ENCODE data around the gene VPS13D. TPM values are rescaled to one million over a fixed set of nuclear protein-coding genes. Genes with fewer than 3 reads are reported as not detected.

The VPS13D gene
- total and polyA plus RNA-seq, 10 of the 15 experiments (the other 5 are each of a cell fraction or from before 2014, with no cell fraction given), result 1.4 to 16.9 (median 8.5) TPM

- no peaks in the 10 kb centered on the region; a peak in 2 of 4 replicates for H3K27me3 ChIP-seq (replicated peaks in 1 of 2; ENCODE audit: control insufficient read depth in 2 of 2, insufficient read depth in 2 of 2, low read length in 1 of 2)
- no peaks in the 10 kb centered on the region for H3K79me2 ChIP-seq (ENCODE audit: control insufficient read depth, insufficient read depth, low read length)
- no peak overlapping the region for H3K4me2 ChIP-seq (ENCODE audit: control insufficient read depth, insufficient read depth)
- H3K36me3 ChIP-seq (ENCODE audit: control insufficient read depth in 2 of 2, insufficient read depth in 2 of 2, low read length in 1 of 2), result no peaks in the 10 kb centered on the region
- H3K4me1 ChIP-seq (ENCODE audit: control insufficient read depth, insufficient read depth, low read length), result no peaks in the 10 kb centered on the region
- no peak overlapping the region for H2AFZ ChIP-seq (ENCODE audit: control insufficient read depth, low read depth, low read length)
- FAIRE-seq (no peak), DNase-seq (ENCODE audit: low read depth, low spot score) (no peak), ATAC-seq (no peak)
- H4K20me1 ChIP-seq (ENCODE audit: control insufficient read depth, insufficient read depth), result no peaks in the 10 kb centered on the region
- ChIA-PET SMC1A (ENCODE audit: uncharacterized antibody, unreplicated experiment) (no interaction called here), POLR2A (no interaction called here), CTCF (no interaction called here), RAD21 (ENCODE audit: unreplicated experiment) (no interaction called here)
- TF ChIP-seq KLF5 (IDR thresholded peaks at IDR 0.05; ENCODE audit: partially characterized antibody) (no peak), NBN (IDR thresholded peaks at IDR 0.05) (no peak), SRF (IDR thresholded peaks at IDR 0.05; ENCODE audit: low read depth in 2 of 2, low read length in 2 of 2) (no peak)
- 50% methylated on average over 23 of the region's 34 CpGs for WGBS (ENCODE audit: insufficient coverage, insufficient replicate concordance, low lambda C conversion rate, missing lambda C conversion rate)
- H3K9me3 ChIP-seq (replicated peaks; ENCODE audit: control insufficient read depth, insufficient read depth, low read length), result no peaks in the 10 kb centered on the region; the same call in 2 of the 3 replicates
- no TSS peak for BruUV-seq (replicated peaks)
- in situ Hi-C loops (cut with MboI) (loop anchor here (25.0 kb wide), 1 partner anchor 697 kb away; the partner anchor contains the start of gene PRAMEF18), intact Hi-C loops (cut with micrococcal nuclease; ENCODE audit: unreplicated experiment) (no loop called here)
- no peak overlapping the region for H3K4me3 ChIP-seq
- H3K27ac ChIP-seq (ENCODE audit: control insufficient read depth, insufficient read depth), result no peak overlapping the region
- H3K9ac ChIP-seq (ENCODE audit: control insufficient read depth, insufficient read depth, low read length), result no peak overlapping the region
These were observed 310.1 kb downstream of the VPS13D start for GRCh38 chr1:12539705-12540579.

- WGBS (ENCODE audit: insufficient coverage, insufficient replicate concordance, low lambda C conversion rate, missing lambda C conversion rate), result 38% methylated on average over 17 of the region's 17 CpGs
- H3K4me2 ChIP-seq (ENCODE audit: control insufficient read depth, insufficient read depth), result no peak overlapping the region
- no peaks in the 10 kb centered on the region for H3K36me3 ChIP-seq (ENCODE audit: control insufficient read depth in 2 of 2, insufficient read depth in 2 of 2, low read length in 1 of 2)
- BruUV-seq (replicated peaks), result no TSS peak
- no peaks in the 10 kb centered on the region for H4K20me1 ChIP-seq (ENCODE audit: control insufficient read depth, insufficient read depth)
- CTCF ChIA-PET, result interaction anchor here (0.7 kb wide), 1 partner anchor 262 kb away, joined by 3 read pairs; no protein-coding TSS in a partner anchor
- H2AFZ ChIP-seq (ENCODE audit: control insufficient read depth, low read depth, low read length), result no peak overlapping the region
- FAIRE-seq (no peak), DNase-seq (ENCODE audit: low read depth, low spot score) (no peak), ATAC-seq (no peak)
- RAD21 ChIA-PET (ENCODE audit: unreplicated experiment), result no interaction called here
- intact Hi-C loops (cut with micrococcal nuclease; ENCODE audit: unreplicated experiment), result no loop called here
- no peak overlapping the region for H3K4me3 ChIP-seq
- no peak overlapping the region for H3K27ac ChIP-seq (ENCODE audit: control insufficient read depth, insufficient read depth)
- H3K4me1 ChIP-seq (ENCODE audit: control insufficient read depth, insufficient read depth, low read length), result no peaks in the 10 kb centered on the region
- no peak overlapping the region for H3K9ac ChIP-seq (ENCODE audit: control insufficient read depth, insufficient read depth, low read length)
- no peaks in the 10 kb centered on the region; the same call in 2 of the 3 replicates for H3K9me3 ChIP-seq (replicated peaks; ENCODE audit: control insufficient read depth, insufficient read depth, low read length)
- H3K27me3 ChIP-seq (replicated peaks in 1 of 2; ENCODE audit: control insufficient read depth in 2 of 2, insufficient read depth in 2 of 2, low read length in 1 of 2), result no peaks in the 10 kb centered on the region; a peak in 1 of 4 replicates
- POLR2A ChIA-PET, result no interaction called here
- TF ChIP-seq RCOR1 (conservative IDR thresholded peaks at IDR 0.05; ENCODE audit: low read depth, low read length) (no peak), TCF3 (IDR thresholded peaks at IDR 0.05; ENCODE audit: borderline replicate concordance, insufficient read depth, low read depth, low read length) (no peak), HDAC2 (IDR thresholded peaks at IDR 0.05) (no peak), LARP7 (IDR thresholded peaks at IDR 0.05) (no peak), SMARCA5 (IDR thresholded peaks at IDR 0.05) (no peak), STAT3 (IDR thresholded peaks at IDR 0.05; ENCODE audit: low read depth, low read length) (no peak), USF2 (IDR thresholded peaks at IDR 0.05; ENCODE audit: borderline replicate concordance, low read depth, low read length) (no peak), TARDBP (IDR thresholded peaks at IDR 0.05; ENCODE audit: borderline replicate concordance) (no peak), ZZZ3 (IDR thresholded peaks at IDR 0.05; ENCODE audit: control insufficient read depth, insufficient read length, low read depth) (no peak), WRNIP1 (IDR thresholded peaks at IDR 0.05; ENCODE audit: borderline replicate concordance, low read depth, low read length) (no peak), FOS (IDR thresholded peaks at IDR 0.05; ENCODE audit: borderline replicate concordance, extremely low read depth, insufficient read length) (no peak)
- SMC1A ChIA-PET (ENCODE audit: uncharacterized antibody, unreplicated experiment), result no interaction called here
- no peaks in the 10 kb centered on the region for H3K79me2 ChIP-seq (ENCODE audit: control insufficient read depth, insufficient read depth, low read length)
- in situ Hi-C loops (cut with MboI), result loop anchor here (25.0 kb wide), 1 partner anchor 697 kb away; the partner anchor contains the start of gene PRAMEF18
These were observed 310.9 kb downstream of the VPS13D start for GRCh38 chr1:12540580-12541273.
